AG04449 (cell line): ENCODE results near the gene REN.

ENCODE experiments used
- CTCF ChIA-PET: fragments of 350-600 bp; formaldehyde crosslinking; extraction: SDS; loops from one replicate; lab custom pipeline; 2021; ENCODE audit warnings: antibody characterized with exemption; lab: Yijun Ruan, JAX
- POLR2A ChIA-PET: fragments of 400-600, 350-600 bp; formaldehyde crosslinking; extraction: SDS; loops from one replicate; lab custom pipeline; 2020; ENCODE audit warnings: antibody characterized with exemption, inconsistent platforms; lab: Yijun Ruan, JAX
- DNase-seq: peaks from one replicate; pipeline ENCODE4 v3.0.0-alpha.2; 2010; ENCODE audit warnings: low read depth, low spot score
- H3K4me3 ChIP-seq: 2 replicates; pipeline ENCODE4 v1.5.1; 2011; ENCODE audit warnings: low read depth, mild to moderate bottlenecking, control low read depth, low read length
- TF ChIP-seq, protein P1 (sequence below): IDR thresholded peaks from one replicate; pipeline ENCODE4 v1.5.1; 2011; ENCODE audit warnings: mild to moderate bottlenecking, moderate library complexity, low read length, control low read depth, inconsistent platforms; ENCODE audit not compliant: insufficient read depth; ENCODE audit errors: missing control alignments

The REN gene

DNA sequence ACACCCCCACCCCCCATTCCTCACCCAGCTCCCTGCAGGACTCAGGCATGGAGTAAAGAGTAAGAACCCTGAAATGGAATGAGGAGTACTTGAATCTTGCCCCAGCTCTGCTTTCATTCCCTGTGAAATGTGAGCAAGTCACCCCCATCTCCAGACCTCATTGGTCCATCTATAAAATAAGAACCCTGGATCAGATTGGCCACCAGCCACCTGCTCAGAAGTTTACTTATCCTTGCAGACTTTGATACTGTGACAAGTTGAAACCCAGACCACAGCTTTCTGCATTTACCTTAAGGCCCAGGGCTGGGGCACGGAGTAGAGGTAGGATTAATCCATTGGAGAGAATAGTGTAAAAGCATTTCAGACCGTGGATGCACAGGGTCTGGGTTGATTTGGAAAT lies 27.9 kb upstream of the REN start:
- POLR2A ChIA-PET = interaction anchor here (0.6 kb wide), 1 partner anchor 309 kb away, joined by 3 read pairs; no protein-coding TSS in a partner anchor
- no peak for DNase-seq
- CTCF ChIA-PET = interaction anchor here (5.1 to 10.2 kb wide), 2 partner anchors 12 to 31 kb away, joined by 36 to 112 read pairs; no protein-coding TSS in a partner anchor

DNA sequence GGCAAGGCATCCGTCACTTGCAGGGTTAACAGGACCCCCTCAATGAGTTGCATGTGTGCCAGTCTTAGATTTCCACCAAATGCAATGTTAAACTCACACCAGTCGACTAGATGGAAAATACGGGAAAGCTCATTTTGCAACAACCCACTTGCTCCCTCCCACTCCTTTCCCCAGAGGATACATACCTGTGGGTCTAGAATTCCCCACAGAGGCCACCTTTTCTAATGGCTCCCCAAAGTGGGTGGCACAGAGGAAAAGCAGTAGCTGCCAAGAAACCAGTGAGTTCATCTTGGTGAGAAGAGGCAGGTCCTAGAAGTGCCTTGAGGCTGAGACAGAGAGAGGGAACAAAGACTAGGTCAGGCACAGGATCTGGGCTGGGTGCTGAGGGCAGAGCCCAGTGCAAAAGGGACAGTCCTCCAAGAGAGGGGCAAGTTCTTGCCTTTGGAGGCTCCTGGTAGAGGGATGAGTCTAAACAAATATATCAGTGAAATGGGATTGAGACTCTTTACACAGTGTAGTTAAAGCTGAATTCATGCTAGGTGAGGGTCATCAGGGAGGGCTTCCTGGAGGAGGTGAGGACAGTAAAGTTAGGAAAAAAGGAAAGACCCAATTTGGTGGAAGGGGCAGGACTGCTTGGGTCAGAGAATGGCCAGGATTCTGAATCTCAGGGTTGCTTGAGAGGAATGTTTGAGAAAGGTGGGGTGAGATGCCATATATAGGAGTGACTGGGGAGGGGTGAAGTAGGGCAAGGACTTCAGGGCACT lies 26.6 kb upstream of the REN start:
- no peak overlapping the region for H3K4me3 ChIP-seq
- CTCF ChIA-PET = interaction anchor here (0.8 to 10.2 kb wide), 8 partner anchors 13 to 322 kb away, joined by 3 to 112 read pairs (median 4); partner anchors contain the start of gene GOLT1A
- DNase-seq = no peak
- POLR2A ChIA-PET = no interaction called here
- TF ChIP-seq, protein P1, sequence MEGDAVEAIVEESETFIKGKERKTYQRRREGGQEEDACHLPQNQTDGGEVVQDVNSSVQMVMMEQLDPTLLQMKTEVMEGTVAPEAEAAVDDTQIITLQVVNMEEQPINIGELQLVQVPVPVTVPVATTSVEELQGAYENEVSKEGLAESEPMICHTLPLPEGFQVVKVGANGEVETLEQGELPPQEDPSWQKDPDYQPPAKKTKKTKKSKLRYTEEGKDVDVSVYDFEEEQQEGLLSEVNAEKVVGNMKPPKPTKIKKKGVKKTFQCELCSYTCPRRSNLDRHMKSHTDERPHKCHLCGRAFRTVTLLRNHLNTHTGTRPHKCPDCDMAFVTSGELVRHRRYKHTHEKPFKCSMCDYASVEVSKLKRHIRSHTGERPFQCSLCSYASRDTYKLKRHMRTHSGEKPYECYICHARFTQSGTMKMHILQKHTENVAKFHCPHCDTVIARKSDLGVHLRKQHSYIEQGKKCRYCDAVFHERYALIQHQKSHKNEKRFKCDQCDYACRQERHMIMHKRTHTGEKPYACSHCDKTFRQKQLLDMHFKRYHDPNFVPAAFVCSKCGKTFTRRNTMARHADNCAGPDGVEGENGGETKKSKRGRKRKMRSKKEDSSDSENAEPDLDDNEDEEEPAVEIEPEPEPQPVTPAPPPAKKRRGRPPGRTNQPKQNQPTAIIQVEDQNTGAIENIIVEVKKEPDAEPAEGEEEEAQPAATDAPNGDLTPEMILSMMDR = no peak

More for the DNA sequence above, 27.9 kb upstream of the REN start:
- no peak overlapping the region for H3K4me3 ChIP-seq
- TF ChIP-seq, protein P1 = no peak

DNA sequence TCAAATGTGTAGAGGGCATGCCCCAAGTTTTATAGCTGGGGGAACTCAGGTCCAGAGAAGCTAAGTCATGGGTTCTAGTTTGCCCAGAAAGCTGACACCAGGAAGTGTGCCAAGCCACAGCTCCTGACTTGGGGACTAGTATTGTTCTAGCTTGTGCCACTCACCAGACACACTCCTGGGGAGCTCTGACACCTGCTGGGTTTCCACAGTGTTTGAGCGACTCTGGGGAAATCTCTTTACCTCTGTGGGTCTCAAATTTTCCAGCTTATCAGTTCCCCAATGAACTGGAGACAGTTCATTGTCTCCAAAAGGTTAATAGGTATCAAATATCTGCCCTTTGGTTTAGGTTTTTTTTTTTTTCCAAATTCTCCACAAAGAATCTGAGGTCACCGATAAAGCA lies 25.9 kb upstream of the REN start:
- ChIA-PET CTCF (interaction anchor here (0.8 to 10.2 kb wide), 9 partner anchors 14 to 321 kb away, joined by 3 to 112 read pairs (median 4); partner anchors contain the start of gene GOLT1A), POLR2A (no interaction called here)
- TF ChIP-seq, protein P1 = no peak
- no peak for DNase-seq
- no peak overlapping the region for H3K4me3 ChIP-seq

DNA sequence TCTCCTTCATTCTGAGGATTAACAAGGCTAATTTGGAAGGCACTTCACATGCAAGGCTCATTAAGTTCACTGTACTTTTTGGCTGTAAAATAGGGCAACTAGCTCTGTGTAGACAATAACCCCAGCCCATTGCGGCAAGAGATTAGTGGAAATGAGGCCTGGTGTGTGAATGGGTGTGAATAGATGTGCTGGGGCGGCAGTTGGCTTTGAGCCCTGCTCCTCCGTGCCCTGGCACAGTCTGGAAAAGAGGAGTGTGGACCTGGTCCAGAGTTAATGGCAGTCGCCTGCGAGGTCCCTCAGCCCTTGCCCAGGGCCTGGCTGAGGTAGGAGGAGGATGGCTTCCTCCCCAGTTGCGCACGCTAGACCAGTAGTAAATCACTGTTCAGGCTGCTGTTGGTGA lies 25.3 kb upstream of the REN start:
- TF ChIP-seq, protein P1 = no peak
- no peak for DNase-seq
- ChIA-PET CTCF (interaction anchor here (1.0 to 10.2 kb wide), 9 partner anchors 15 to 321 kb away, joined by 3 to 112 read pairs (median 4); partner anchors contain the start of gene GOLT1A), POLR2A (no interaction called here)
- no peak overlapping the region for H3K4me3 ChIP-seq

DNA sequence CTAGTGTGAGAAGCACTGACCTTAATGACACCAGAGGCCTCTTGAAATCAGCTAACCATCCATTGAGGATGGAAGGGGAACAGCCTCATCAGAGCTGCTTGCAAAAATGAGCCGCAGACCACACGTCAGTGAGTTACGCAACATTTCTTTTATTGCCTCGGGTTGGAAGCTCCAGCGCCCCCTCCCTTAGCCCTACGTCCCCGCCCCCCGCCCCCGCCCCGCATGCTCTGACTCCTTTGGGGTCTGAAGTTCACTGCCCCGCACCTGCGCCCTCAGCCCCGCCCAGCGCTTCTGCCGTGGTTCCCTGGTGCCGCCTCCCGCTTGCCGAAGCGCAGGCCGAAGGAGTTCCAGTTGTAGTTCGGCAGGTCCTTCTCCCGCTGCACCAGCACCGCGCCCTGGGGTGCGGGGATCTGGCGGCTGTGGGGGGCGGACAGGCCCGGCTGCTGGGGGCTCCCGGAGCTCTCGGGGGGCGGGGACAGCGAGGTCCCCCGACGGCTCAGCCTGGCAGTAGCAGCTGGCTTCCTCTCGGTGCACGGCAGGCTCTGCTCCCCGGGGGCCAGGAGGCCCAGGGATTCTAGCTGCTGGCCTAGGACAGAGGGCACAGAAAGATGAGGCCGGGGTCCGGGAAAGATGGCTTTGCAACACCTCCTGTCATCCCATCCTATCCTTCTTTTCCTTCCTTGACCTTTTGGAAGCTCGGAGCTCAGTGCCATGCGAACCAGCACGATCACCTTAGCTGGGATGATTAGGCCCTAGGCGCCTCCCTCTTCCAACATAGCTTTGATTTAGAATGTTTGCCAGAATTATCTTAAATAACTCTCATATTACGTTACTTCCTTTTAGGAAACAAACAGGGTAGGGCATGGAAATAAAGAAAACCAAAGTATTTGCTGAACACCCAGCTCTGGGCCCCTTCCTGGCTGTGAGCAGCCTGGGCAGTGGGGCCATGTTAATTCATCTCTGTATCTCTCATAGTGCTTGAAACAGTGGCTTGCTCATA lies 24.4 kb upstream of the REN start:
- POLR2A ChIA-PET = interaction anchor here (1.0 kb wide), 1 partner anchor 8 kb away, joined by 3 read pairs; no protein-coding TSS in a partner anchor
- no peak for DNase-seq
- TF ChIP-seq, protein P1 = no peak
- CTCF ChIA-PET = interaction anchor here (0.6 to 10.2 kb wide), 10 partner anchors 16 to 227 kb away, joined by 3 to 112 read pairs (median 3); partner anchors contain the start of gene GOLT1A
- H3K4me3 ChIP-seq = no peak overlapping the region; the same call in 1 of the 2 replicates
